ENCODE data around the gene TTLL1. TPM values are rescaled to one million over a fixed set of nuclear protein-coding genes. Genes with fewer than 3 reads are reported as not detected.

Gene TTLL1
- total and polyA plus RNA-seq, 2 donors from 2014 or later = 8.4 to 11.5 TPM

DNA sequence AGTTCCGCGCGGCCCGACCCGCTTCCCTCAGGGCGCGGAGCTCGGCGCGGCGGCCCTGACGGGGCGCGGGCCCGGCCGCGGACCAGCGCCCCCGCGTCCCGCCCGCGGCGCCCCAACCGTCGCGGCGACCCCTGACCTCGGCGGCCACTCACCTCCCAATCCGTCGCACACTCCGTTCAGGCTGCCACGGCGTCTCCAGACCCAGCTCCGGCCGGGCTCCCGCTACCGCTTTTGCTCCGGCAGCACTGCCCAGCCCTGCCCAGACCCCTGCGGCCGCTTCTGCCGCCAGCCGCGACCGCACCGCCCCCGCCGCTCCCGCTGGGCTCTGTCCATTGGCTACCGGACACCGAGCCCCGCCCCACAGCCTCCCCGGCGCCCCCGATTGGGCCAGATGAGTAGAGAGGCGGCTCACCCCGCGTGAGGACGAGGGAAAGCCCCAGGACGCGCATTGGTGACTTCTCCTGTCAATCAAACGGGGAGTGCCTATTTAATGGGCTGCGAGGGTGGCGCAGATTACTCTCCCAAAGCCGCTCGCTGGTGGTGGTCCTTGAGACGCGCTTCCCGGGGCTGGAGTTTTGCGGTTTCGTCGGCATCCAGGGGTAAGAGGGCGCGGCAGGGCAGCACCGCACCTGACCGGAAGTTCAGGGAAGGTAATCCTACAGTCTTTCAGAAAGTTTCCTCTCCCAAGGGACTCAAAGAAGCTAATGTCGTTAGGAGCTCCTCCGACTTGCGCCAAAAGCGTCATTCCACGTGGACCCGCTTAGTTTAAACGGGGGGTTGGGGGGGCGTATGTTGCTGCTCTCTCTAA lies 74.1 kb downstream of the TTLL1 start, which contains the start of gene PACSIN2:
Gene PACSIN2 (minus strand): TSS at position 281 of the 808 bp plus-strand sequence. CDS start 103,069 bp downstream, outside the sequence.
- FAIRE-seq (no peak), DNase-seq (peak; percentile 99 to 100 (median 100))
- intact Hi-C loops (cut with DNase I) = no loop called here
- TF ChIP-seq, protein P1, sequence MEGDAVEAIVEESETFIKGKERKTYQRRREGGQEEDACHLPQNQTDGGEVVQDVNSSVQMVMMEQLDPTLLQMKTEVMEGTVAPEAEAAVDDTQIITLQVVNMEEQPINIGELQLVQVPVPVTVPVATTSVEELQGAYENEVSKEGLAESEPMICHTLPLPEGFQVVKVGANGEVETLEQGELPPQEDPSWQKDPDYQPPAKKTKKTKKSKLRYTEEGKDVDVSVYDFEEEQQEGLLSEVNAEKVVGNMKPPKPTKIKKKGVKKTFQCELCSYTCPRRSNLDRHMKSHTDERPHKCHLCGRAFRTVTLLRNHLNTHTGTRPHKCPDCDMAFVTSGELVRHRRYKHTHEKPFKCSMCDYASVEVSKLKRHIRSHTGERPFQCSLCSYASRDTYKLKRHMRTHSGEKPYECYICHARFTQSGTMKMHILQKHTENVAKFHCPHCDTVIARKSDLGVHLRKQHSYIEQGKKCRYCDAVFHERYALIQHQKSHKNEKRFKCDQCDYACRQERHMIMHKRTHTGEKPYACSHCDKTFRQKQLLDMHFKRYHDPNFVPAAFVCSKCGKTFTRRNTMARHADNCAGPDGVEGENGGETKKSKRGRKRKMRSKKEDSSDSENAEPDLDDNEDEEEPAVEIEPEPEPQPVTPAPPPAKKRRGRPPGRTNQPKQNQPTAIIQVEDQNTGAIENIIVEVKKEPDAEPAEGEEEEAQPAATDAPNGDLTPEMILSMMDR (IDR thresholded peaks at IDR 0.05; ENCODE audit: borderline replicate concordance, extremely low read depth, insufficient read depth) = no peak
- H3K4me3 ChIP-seq (ENCODE audit: low read length in 3 of 3) = peak within 1 kb of the TSS; percentile 79 to 89 (median 79)
- no peaks in the 10 kb centered on the region for H3K27me3 ChIP-seq (ENCODE audit: control insufficient read depth, insufficient read depth, low read length)
- peak within 1 kb of the TSS; percentile 78 to 87 for H3K27ac ChIP-seq (ENCODE audit: low read depth in 2 of 2, low read length in 2 of 2)
- no peaks in the 10 kb centered on the region for H3K9me3 ChIP-seq (ENCODE audit: control insufficient read depth in 2 of 3, insufficient read depth in 1 of 3, low read length in 3 of 3)
- H3K4me1 ChIP-seq (ENCODE audit: control insufficient read depth in 2 of 3, insufficient read depth in 2 of 3, low read depth in 1 of 3, low read length in 3 of 3) = peaks cover 0 to 28% (median 25%) of the 10 kb centered on the region in 3 donors
- H3K9ac ChIP-seq (ENCODE audit: low read length in 3 of 3) = peak within 1 kb of the TSS; percentile 73 to 75 (median 74)
- H3K36me3 ChIP-seq (ENCODE audit: control insufficient read depth in 2 of 3, insufficient read depth in 3 of 3, low read length in 3 of 3) = no peaks in the 10 kb centered on the region

DNA sequence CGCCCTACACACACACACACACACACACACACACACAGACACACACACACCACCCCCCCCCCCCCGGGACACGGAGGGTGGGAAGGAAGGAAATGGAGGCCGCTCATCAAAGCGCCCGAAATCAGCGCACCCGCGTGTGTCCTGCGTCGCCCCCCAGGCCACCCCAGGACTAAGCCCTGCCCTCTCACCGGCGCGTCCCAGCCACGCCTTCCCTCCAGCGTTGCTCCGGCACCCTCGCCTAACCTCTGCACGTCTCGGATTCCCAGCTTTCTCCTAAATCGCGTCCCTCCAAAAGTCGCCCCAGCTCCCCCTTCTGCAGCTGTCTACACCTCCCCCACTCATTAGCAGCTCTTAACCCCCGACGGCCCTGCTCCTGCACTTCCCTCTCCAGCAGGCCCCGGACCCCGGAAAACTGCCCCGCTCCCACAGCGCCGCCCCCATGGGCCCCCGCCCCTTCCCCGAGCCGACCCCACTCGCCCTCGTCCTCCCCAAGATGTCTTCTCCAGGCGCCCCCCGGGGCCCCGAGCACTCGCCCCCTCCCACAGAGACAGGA lies 74.8 kb downstream of the TTLL1 start:
- FAIRE-seq = no peak
- peak overlapping the region; percentile 60 to 72 for H3K27ac ChIP-seq (ENCODE audit: low read depth in 2 of 2, low read length in 2 of 2)
- intact Hi-C loops (cut with DNase I) = no loop called here
- H3K36me3 ChIP-seq (ENCODE audit: control insufficient read depth in 2 of 3, insufficient read depth in 3 of 3, low read length in 3 of 3) = no peaks in the 10 kb centered on the region
- H3K4me1 ChIP-seq (ENCODE audit: control insufficient read depth in 2 of 3, insufficient read depth in 2 of 3, low read depth in 1 of 3, low read length in 3 of 3) = peaks cover 0 to 28% (median 25%) of the 10 kb centered on the region in 3 donors
- H3K4me3 ChIP-seq (ENCODE audit: low read length in 3 of 3) = peak overlapping the region; percentile 79 to 89 (median 79)
- no peaks in the 10 kb centered on the region for H3K27me3 ChIP-seq (ENCODE audit: control insufficient read depth, insufficient read depth, low read length)
- H3K9ac ChIP-seq (ENCODE audit: low read length in 3 of 3) = peak overlapping the region; percentile 32 to 74 (median 73)
- peak; percentile 60 to 88 (median 71) for DNase-seq
- TF ChIP-seq, protein P1 (IDR thresholded peaks at IDR 0.05; ENCODE audit: borderline replicate concordance, extremely low read depth, insufficient read depth) = no peak
- no peaks in the 10 kb centered on the region for H3K9me3 ChIP-seq (ENCODE audit: control insufficient read depth in 2 of 3, insufficient read depth in 1 of 3, low read length in 3 of 3)

DNA sequence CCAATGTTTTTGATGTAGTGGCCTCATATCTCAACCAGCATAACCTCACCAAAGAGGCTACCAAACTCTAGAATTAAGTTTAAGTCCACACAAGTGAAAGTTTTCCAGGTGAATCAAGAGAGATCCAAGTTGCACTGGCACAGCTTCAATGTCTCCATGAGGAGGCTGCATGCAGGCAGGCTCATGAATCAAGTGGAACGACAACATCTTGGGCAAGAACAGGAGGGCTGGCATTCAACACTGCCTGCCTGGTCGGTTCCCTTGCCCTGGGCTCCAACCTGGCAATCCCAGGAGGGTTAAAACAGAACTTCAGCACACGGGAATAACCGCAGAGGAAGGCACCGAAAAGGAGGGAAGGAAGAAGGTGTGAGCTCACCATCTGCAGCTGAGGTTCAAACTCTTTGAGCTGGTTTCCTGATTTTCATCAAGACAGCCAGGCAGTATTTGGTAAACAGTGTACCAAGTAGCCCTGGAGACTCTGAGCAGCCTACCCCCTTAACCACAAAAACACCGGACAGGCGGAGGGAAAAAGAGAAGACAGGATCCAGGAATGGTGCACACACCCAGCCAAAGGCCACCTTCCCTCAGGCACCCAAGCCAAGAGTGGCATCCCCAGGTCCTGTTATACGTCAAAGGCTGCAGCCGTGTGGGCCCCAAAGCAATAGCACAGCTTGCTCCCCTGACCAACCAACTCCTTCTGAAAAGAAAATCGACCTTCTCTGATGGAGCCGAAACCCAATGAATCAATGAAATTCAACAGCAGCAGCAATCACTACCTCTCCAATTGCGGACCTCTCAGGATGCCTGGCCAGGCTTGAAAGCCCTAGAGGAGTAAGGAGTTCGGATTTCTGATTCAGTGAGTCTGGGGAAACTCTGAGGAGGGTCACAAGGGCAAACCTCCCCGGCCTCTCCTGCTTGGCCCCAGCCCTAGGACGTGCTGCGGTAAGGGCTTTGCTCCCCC lies 75.6 kb downstream of the TTLL1 start:
- H3K9ac ChIP-seq (ENCODE audit: low read length in 3 of 3) = peak overlapping the region; percentile 32 to 74 (median 37)
- peaks cover 0 to 30% (median 25%) of the 10 kb centered on the region in 3 donors for H3K4me1 ChIP-seq (ENCODE audit: control insufficient read depth in 2 of 3, insufficient read depth in 2 of 3, low read depth in 1 of 3, low read length in 3 of 3)
- H3K27me3 ChIP-seq (ENCODE audit: control insufficient read depth, insufficient read depth, low read length) = no peaks in the 10 kb centered on the region
- H3K9me3 ChIP-seq (ENCODE audit: control insufficient read depth in 2 of 3, insufficient read depth in 1 of 3, low read length in 3 of 3) = no peaks in the 10 kb centered on the region
- intact Hi-C loops (cut with DNase I) = no loop called here
- DNase-seq (peak in 2 of 5 donors; percentile 22 to 40), FAIRE-seq (no peak)
- peak overlapping the region; percentile 79 to 89 (median 79) for H3K4me3 ChIP-seq (ENCODE audit: low read length in 3 of 3)
- TF ChIP-seq, protein P1 (IDR thresholded peaks at IDR 0.05; ENCODE audit: borderline replicate concordance, extremely low read depth, insufficient read depth) = no peak
- H3K27ac ChIP-seq (ENCODE audit: low read depth in 2 of 2, low read length in 2 of 2) = peak overlapping the region; percentile 60 to 72
- no peaks in the 10 kb centered on the region for H3K36me3 ChIP-seq (ENCODE audit: control insufficient read depth in 2 of 3, insufficient read depth in 3 of 3, low read length in 3 of 3)
